ENCODE results near the gene XK.

GRCh38 chrX:37726346-37726745 is 40.8 kb downstream of the XK start:
- TF ChIP-seq, protein P1, sequence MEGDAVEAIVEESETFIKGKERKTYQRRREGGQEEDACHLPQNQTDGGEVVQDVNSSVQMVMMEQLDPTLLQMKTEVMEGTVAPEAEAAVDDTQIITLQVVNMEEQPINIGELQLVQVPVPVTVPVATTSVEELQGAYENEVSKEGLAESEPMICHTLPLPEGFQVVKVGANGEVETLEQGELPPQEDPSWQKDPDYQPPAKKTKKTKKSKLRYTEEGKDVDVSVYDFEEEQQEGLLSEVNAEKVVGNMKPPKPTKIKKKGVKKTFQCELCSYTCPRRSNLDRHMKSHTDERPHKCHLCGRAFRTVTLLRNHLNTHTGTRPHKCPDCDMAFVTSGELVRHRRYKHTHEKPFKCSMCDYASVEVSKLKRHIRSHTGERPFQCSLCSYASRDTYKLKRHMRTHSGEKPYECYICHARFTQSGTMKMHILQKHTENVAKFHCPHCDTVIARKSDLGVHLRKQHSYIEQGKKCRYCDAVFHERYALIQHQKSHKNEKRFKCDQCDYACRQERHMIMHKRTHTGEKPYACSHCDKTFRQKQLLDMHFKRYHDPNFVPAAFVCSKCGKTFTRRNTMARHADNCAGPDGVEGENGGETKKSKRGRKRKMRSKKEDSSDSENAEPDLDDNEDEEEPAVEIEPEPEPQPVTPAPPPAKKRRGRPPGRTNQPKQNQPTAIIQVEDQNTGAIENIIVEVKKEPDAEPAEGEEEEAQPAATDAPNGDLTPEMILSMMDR (IDR thresholded peaks at IDR 0.05): no peak
- TF ChIP-seq EP300 (IDR thresholded peaks at IDR 0.05) (no peak), POLR2AphosphoS5 (IDR thresholded peaks at IDR 0.05) (no peak), POLR2A (IDR thresholded peaks at IDR 0.05) (no peak)
